Stimulated activated memory B cell treated with anti-CD40 and anti-IgM and Interleukin-4, amounts not matched to agents 10 μg/mL and 1 μg/mL and 100 μg/mL, for 72 hours (primary cell): ENCODE results near the gene FHOD3.

ENCODE experiments used
- ATAC-seq: fragments of 150-1000 bp; cut with Tn5 transposase; 2 replicates; pipeline ENCODE4 v1.10.0; 2021
- H3K27ac Mint-ChIP-seq: one replicate; pipeline ENCODE4 v1.8.0; 2022; ENCODE audit warnings: mild to moderate bottlenecking, mixed read lengths
- H3K27me3 Mint-ChIP-seq: one replicate; pipeline ENCODE4 v1.8.0; 2022; ENCODE audit warnings: mixed read lengths
- H3K36me3 Mint-ChIP-seq: one replicate; pipeline ENCODE4 v1.8.0; 2022; ENCODE audit warnings: mixed read lengths
- H3K4me1 Mint-ChIP-seq: one replicate; pipeline ENCODE4 v1.8.0; 2022; ENCODE audit warnings: mixed read lengths
- H3K4me3 Mint-ChIP-seq: one replicate; pipeline ENCODE4 v1.8.0; 2022; ENCODE audit warnings: mild to moderate bottlenecking, moderate library complexity, mixed read lengths
- H3K9me3 Mint-ChIP-seq: one replicate; pipeline ENCODE4 v1.8.0; 2022; ENCODE audit warnings: mixed read lengths

Gene FHOD3

GRCh38 chr18:36661999-36662398, 364.5 kb downstream of the FHOD3 start:
- ATAC-seq, result no peak
- Mint-ChIP-seq H3K27me3 (no peaks in the 10 kb centered on the region), H3K9me3 (no peaks in the 10 kb centered on the region), H3K4me1 (no peaks in the 10 kb centered on the region), H3K4me3 (no peak overlapping the region), H3K36me3 (no peaks in the 10 kb centered on the region), H3K27ac (no peak overlapping the region)

GRCh38 chr18:36663312-36663711, 365.8 kb downstream of the FHOD3 start:
- Mint-ChIP-seq H3K27ac (no peak overlapping the region), H3K9me3 (no peaks in the 10 kb centered on the region), H3K27me3 (no peaks in the 10 kb centered on the region), H3K4me3 (no peak overlapping the region), H3K4me1 (no peaks in the 10 kb centered on the region), H3K36me3 (no peaks in the 10 kb centered on the region)
- no peak for ATAC-seq

GRCh38 chr18:36665952-36666351, 368.4 kb downstream of the FHOD3 start:
- Mint-ChIP-seq H3K9me3 (no peaks in the 10 kb centered on the region), H3K4me3 (no peak overlapping the region), H3K4me1 (no peaks in the 10 kb centered on the region), H3K27ac (no peak overlapping the region), H3K36me3 (no peaks in the 10 kb centered on the region), H3K27me3 (peaks cover 13% of the 10 kb centered on the region)
- peak; percentile 49 for ATAC-seq

GRCh38 chr18:36667811-36668210, 370.3 kb downstream of the FHOD3 start:
- Mint-ChIP-seq H3K9me3 (peaks cover 2% of the 10 kb centered on the region), H3K4me3 (no peak overlapping the region), H3K36me3 (no peaks in the 10 kb centered on the region), H3K4me1 (peaks cover 5% of the 10 kb centered on the region), H3K27me3 (peaks cover 22% of the 10 kb centered on the region), H3K27ac (no peak overlapping the region)
- no peak for ATAC-seq

- H3K27ac Mint-ChIP-seq, result no peak overlapping the region
- H3K27me3 Mint-ChIP-seq, result peaks cover 22% of the 10 kb centered on the region
Measured at GRCh38 chr18:36668349-36668748, 370.8 kb downstream of the FHOD3 start.

GRCh38 chr18:36672437-36673344, 375.2 kb downstream of the FHOD3 start:
- H3K27me3 Mint-ChIP-seq, result peaks cover 22% of the 10 kb centered on the region
- no peak for ATAC-seq
- H3K36me3 Mint-ChIP-seq, result no peaks in the 10 kb centered on the region
- peaks cover 11% of the 10 kb centered on the region for H3K4me1 Mint-ChIP-seq
- peaks cover 2% of the 10 kb centered on the region for H3K9me3 Mint-ChIP-seq
- H3K4me3 Mint-ChIP-seq, result no peak overlapping the region
- H3K27ac Mint-ChIP-seq, result no peak overlapping the region

More at GRCh38 chr18:36668349-36668748, 370.8 kb downstream of the FHOD3 start:
- H3K4me3 Mint-ChIP-seq, result no peak overlapping the region
- no peak for ATAC-seq
- H3K36me3 Mint-ChIP-seq, result no peaks in the 10 kb centered on the region
- peaks cover 10% of the 10 kb centered on the region for H3K4me1 Mint-ChIP-seq
- H3K9me3 Mint-ChIP-seq, result peaks cover 2% of the 10 kb centered on the region

GRCh38 chr18:36673452-36673851, 375.9 kb downstream of the FHOD3 start:
- H3K27me3 Mint-ChIP-seq, result peaks cover 22% of the 10 kb centered on the region
- no peaks in the 10 kb centered on the region for H3K36me3 Mint-ChIP-seq
- H3K4me3 Mint-ChIP-seq, result no peak overlapping the region
- peaks cover 11% of the 10 kb centered on the region for H3K4me1 Mint-ChIP-seq
- no peak for ATAC-seq
- H3K27ac Mint-ChIP-seq, result no peak overlapping the region
- H3K9me3 Mint-ChIP-seq, result peaks cover 2% of the 10 kb centered on the region

GRCh38 chr18:36675076-36675475, 377.6 kb downstream of the FHOD3 start:
- H3K4me1 Mint-ChIP-seq, result peaks cover 11% of the 10 kb centered on the region
- no peaks in the 10 kb centered on the region for H3K36me3 Mint-ChIP-seq
- H3K9me3 Mint-ChIP-seq, result peaks cover 2% of the 10 kb centered on the region
- H3K4me3 Mint-ChIP-seq, result no peak overlapping the region
- ATAC-seq, result no peak
- peaks cover 18% of the 10 kb centered on the region for H3K27me3 Mint-ChIP-seq
- no peak overlapping the region for H3K27ac Mint-ChIP-seq

GRCh38 chr18:36675542-36675941, 378.0 kb downstream of the FHOD3 start:
- Mint-ChIP-seq H3K27ac (no peak overlapping the region), H3K27me3 (peaks cover 13% of the 10 kb centered on the region), H3K36me3 (no peaks in the 10 kb centered on the region), H3K9me3 (peaks cover 2% of the 10 kb centered on the region), H3K4me3 (no peak overlapping the region), H3K4me1 (peaks cover 11% of the 10 kb centered on the region)
- ATAC-seq, result no peak

- Mint-ChIP-seq H3K9me3 (peaks cover 2% of the 10 kb centered on the region), H3K4me3 (no peak overlapping the region), H3K27ac (no peak overlapping the region), H3K27me3 (peaks cover 4% of the 10 kb centered on the region), H3K36me3 (no peaks in the 10 kb centered on the region), H3K4me1 (peaks cover 11% of the 10 kb centered on the region)
- ATAC-seq, result no peak
Measured at GRCh38 chr18:36676629-36677028, 379.1 kb downstream of the FHOD3 start.

- no peaks in the 10 kb centered on the region for H3K36me3 Mint-ChIP-seq
- no peaks in the 10 kb centered on the region for H3K4me1 Mint-ChIP-seq
- H3K27me3 Mint-ChIP-seq, result no peaks in the 10 kb centered on the region
- peaks cover 3% of the 10 kb centered on the region for H3K9me3 Mint-ChIP-seq
- H3K4me3 Mint-ChIP-seq, result no peak overlapping the region
- no peak for ATAC-seq
- no peak overlapping the region for H3K27ac Mint-ChIP-seq
Measured at GRCh38 chr18:36680042-36680441, 382.5 kb downstream of the FHOD3 start.

GRCh38 chr18:36685580-36685979, 388.1 kb downstream of the FHOD3 start:
- Mint-ChIP-seq H3K36me3 (no peaks in the 10 kb centered on the region), H3K27ac (no peak overlapping the region)

GRCh38 chr18:36688020-36688965, 390.8 kb downstream of the FHOD3 start:
- ATAC-seq, result no peak
- Mint-ChIP-seq H3K4me3 (no peak overlapping the region), H3K36me3 (no peaks in the 10 kb centered on the region), H3K4me1 (no peaks in the 10 kb centered on the region), H3K9me3 (peaks cover 5% of the 10 kb centered on the region), H3K27me3 (peaks cover 13% of the 10 kb centered on the region), H3K27ac (no peak overlapping the region)

More at GRCh38 chr18:36685580-36685979, 388.1 kb downstream of the FHOD3 start:
- ATAC-seq, result no peak
- Mint-ChIP-seq H3K4me1 (no peaks in the 10 kb centered on the region), H3K27me3 (peaks cover 8% of the 10 kb centered on the region), H3K4me3 (no peak overlapping the region), H3K9me3 (peaks cover 5% of the 10 kb centered on the region)

- H3K36me3 Mint-ChIP-seq, result no peaks in the 10 kb centered on the region
- no peak overlapping the region for H3K4me3 Mint-ChIP-seq
- peaks cover 9% of the 10 kb centered on the region for H3K27me3 Mint-ChIP-seq
- no peaks in the 10 kb centered on the region for H3K9me3 Mint-ChIP-seq
- H3K27ac Mint-ChIP-seq, result no peak overlapping the region
- ATAC-seq, result no peak
- H3K4me1 Mint-ChIP-seq, result no peaks in the 10 kb centered on the region
Measured at GRCh38 chr18:36692371-36692770, 394.9 kb downstream of the FHOD3 start.

- H3K36me3 Mint-ChIP-seq, result no peaks in the 10 kb centered on the region
- ATAC-seq, result no peak
- no peak overlapping the region for H3K4me3 Mint-ChIP-seq
- no peak overlapping the region for H3K27ac Mint-ChIP-seq
- H3K27me3 Mint-ChIP-seq, result peaks cover 9% of the 10 kb centered on the region
- no peaks in the 10 kb centered on the region for H3K9me3 Mint-ChIP-seq
- no peaks in the 10 kb centered on the region for H3K4me1 Mint-ChIP-seq
Measured at GRCh38 chr18:36692921-36693332, 395.4 kb downstream of the FHOD3 start.
